T follicular helper cell (primary cell): ENCODE measurements around the gene ATP6V0D1.
"Not testable (repeated sequence)": the region's sequence is repeated elsewhere in the genome, so short reads cannot be mapped to it uniquely, and the experiment has no call there.

Experiments used
- DNase-seq: peaks from one replicate; pipeline ENCODE4 v3.0.0-alpha.2; 2020; ENCODE audit warnings: low read depth

The ATP6V0D1 gene

DNA sequence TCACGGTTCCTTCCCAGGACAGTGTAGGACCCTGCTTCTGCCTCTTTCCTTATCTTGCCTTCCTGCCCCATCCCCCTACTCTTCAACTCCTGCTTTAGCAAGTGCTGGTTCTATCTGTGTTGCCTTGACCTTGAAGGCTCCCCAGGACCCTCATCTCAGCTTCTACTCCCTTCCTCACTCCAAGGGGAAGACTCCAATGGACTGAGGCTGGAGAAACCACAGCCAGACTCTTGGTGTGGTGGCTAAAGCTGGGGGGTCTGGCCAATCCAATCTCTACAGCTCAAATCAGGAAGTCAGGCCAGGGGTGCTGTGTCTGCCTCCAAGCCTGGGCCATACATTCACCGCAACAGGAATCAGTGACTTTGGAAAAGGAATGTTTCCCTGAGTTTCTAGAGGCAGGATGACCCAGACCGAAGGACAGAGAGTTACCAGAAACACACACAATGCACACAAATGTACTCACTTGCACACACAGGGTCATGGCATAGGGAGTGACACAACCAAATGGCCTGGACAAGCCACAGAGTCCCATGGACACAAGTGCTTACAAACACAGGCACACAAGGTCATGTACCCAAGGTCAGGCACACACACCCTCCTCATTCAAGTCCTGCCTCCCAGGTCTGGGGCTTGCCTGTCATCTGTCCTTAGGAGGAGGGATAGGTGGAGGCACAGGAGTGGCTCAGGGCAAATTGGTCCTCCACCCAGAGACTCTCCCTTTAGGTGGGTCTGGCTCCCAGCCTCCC is 51.7 kb downstream of the ATP6V0D1 start:
- no peak for DNase-seq

DNA sequence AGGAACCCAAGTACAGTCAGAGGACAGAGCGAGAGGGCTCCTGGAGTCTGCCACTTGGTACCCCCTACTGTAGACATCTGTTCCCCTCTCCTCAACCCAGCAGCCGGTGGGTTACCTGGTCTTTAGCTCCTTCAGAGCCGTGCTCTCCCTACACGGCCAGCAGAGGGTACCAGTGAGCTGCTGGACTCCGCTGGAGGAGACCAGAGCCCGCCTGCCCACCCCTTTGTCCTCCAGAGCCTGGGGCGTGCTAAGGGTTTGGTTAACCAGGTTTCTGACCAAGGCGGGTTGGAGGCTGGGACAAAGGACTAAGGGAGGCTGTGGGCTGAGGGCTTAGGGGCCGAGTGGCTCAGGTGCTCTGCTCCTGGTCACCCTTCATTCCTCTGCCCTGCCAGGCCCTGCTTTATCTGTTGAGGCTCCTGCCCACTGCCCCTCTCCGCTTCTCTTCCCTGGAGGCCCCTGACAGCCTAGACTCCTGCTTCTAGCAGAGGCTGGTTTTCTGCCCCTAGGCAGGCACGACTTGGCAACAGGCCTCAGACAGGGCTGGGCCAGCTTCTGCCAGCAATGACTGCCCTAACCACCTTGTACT is 52.7 kb downstream of the ATP6V0D1 start:
- DNase-seq, result peak; percentile 22

DNA sequence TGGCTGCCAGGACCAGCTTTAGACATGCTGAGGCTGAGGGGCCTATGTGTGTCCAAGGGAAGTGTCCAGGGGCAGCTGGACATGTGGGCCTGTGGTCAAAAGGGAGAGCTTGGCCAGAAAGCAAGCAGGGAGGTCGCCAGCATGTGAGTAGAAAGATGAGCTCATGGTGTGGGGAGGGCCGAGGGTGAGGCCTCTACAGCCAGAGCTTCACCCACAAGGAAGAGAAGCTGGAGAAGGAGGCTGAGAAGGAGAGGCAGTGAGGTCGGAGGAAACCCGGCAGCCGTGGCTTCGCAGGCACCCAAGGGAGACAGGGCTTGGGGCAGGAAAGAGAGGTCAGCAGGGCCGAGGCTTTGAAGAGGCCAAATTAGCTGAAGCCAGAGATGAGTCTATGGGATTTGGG is 54.0 kb downstream of the ATP6V0D1 start:
- DNase-seq, result no peak

DNA sequence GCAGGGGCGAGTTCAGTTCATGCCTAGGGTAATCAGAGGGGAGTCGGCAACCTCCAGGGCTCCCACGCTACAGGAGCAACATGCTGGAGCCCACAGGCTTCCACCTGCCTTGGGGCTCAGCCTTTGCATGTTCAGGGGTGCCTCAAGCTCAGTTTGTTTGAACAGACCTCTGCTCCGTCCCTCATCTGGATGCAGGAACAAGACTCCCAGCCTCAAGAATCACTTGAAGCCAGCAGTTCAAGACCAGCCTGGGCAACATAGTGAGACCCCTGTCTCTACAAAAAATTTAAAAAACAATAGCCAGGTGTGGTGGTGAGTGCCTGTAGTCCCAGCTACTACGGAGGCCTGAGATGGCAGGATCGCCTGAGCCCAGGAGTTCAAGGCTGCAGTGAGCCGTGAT is 54.9 kb downstream of the ATP6V0D1 start:
- no peak for DNase-seq

DNA sequence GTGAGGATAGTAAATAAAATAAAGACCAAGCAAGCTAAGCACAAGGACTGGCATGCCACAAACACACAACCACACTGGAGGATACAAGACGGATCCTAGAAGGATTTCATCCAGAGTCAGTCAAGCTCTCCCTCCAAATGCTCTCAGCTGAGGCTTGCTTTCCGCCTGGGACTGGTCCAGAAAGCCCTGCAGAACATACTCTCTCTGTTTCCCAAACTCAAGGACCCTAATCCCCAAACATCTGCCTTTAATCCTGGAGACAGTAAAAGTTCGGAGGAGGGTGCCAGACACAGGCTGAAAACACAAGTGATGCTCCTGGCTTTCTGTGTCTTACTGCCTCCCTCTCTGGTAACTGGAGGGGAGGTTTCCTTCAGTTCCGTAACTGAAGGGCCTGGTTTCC is 55.4 kb downstream of the ATP6V0D1 start:
- no peak for DNase-seq

DNA sequence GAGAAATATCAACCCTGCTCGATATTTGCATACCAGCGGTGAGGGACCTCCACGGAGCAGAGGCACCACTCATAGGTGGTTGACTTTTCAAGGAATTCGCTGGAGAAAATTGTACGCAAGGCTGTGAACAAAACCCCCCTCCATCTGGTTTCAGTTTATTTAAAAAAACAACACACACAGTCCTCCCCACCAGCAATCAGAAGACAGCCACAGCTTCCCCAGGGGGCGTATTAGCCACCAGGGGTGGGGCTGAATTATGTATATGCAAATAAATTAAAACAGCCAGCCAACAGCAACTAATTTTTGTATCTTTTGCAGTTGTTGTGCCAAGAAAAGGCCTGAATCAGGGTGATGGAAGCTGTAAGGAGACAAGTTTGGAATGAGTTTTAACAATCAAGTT is 55.9 kb downstream of the ATP6V0D1 start:
- no peak for DNase-seq

DNA sequence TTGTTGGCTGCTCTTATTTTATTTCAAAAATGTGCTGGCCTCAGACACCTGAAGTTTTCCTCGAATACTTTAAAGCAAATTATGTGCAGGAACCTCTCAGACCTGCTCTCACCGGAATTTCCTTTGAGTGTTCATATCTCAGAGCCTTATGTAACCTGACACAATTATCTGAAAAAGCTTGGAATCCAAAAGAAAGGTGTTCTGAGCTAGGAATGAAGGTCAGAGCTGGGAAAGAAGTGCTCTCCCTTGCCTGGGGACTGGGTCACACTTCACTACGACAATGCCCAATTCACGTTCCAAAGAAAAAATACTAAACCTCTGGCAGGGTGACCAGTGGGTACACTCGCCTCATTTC is 56.7 kb downstream of the ATP6V0D1 start:
- DNase-seq, result no peak

DNA sequence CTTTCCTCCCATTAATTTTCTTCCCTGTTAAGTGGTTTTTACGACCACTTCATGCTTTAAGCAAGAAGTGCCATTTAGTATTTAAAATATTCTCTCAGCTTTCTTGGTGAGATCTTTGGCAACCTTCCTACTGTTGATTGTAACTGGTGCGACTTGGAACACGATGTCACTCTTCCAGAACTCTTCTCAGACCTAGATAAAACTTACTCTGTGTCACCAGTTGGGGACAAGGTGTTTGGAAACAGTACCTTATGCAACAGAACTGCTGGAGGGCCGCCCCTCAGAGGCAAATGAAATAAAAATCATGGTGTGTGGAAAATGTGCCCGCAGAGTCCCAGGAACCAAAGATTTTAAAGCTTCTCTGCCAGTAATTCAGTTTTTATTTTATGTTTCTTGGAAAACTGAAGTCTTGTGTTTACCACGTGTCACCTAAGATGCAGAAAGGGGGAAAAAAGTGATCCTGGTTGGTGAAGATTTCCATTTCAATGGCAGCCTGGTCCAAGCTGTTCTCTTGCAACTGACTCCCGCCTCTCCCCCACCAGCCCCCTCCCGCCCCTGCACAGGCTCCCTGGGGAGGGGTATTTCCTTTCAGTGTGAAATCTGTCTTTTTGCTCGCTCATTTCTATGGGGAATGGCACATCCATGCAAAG is 57.2 kb downstream of the ATP6V0D1 start:
- DNase-seq, result no peak

DNA sequence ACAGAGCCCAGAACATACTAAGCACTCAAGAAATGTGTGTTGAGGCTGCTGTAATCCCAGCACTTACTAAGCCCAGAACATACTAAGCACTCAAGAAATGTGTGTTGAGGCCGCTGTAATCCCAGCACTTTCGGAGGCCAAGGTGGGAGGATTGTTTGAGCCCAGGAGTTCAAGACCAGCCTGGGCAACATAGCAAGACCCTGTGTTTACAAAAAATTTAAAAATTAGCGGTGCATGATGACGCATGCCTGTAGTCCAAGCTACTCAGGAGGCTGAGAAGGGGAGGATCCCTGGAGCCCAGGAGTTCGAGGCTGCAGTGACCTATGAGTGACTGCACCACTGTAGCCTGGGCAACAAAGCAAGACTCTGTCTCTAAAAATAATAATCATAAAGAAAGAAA is 57.9 kb downstream of the ATP6V0D1 start:
- no peak for DNase-seq

DNA sequence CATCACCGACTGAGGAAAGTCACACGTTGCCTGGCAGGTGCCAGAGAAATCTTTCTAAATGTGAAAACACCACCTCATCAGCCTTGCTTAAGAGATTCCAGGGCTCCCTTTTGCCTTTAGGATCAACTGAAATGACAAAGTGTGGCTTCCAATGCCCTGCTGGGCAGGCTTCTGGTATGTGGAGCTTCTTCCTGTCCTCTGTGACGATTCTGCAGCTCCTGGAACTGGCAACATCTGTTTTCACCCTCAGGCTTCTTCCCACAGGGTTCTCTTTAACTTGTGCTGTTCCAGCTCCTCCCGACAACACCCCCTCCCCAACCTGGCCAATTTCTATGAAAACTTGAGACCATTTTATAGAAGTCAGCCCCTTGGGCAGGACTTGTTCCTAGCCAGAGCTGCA is 59.9 kb downstream of the ATP6V0D1 start:
- DNase-seq, result no peak

DNA sequence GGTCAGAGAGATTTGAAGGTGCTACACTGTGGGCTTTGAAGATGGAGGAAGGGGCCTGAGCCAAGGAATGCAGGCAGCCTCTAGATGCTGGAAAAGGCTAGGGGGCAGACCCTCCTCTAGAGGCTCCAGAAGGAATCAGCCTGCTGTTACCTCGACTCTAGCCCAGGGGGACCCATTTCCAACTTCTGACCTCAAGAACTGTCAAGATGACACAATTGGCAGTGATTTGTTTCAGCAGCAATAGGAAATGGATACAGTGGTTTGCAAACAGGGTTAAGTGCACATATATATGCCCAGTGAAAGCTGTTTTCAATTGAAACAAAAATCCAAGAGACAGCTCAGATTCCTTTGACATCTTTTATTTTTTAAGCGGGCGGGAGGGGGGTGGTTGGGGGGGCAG is 61.0 kb downstream of the ATP6V0D1 start:
- no peak for DNase-seq

DNA sequence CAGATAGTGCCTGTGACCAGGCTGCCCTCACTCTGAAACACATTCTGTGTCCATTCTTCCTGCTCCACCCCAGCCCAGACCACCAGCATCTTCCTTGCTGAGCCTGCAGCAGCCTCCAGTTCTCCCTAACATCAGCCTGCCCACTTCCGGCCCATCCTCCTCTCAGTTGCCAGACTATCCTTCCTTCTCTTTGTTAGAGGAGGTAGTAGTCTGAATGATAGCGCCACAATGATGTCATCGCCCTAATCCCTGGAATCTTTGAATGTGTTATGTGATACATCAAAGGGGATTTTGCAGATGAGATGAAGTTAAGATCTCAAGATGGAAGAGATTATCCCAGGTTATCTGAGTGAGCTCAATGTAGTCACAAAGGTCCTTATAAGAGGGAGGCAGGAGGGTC is 61.5 kb downstream of the ATP6V0D1 start:
- DNase-seq, result no peak

DNA sequence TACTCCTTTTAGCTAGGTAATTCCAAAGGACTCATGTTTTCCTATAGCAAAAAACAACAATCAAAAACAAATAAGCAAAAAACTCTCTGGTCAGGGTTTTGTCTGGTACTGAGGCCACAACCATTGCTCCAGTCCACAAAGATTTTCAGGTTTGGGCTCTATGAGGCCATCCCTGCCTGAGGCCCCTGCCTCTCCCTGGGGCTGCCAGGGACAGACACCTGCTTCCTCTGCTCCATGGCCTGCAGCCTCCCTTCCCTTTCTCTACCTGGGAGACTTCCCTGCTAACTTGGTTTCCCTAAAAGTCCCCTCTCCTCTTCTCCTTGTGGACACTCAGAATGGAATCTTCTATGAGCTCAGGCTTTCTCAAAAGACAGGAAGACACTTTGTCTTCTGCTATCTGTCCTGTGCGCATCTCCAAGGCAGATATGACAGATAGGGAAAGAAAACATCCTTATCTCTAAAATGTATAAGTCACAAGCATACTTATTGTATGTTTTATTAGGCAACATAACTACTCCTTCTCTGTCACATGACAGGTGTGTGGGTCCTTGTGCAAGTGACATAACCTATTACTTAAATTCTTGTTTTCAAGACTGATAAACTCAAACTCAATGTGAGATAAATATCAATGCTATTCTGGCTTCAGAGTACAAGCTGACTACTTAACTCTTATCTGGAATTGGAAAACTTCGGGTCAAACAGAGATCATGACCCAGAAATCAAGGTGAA is 63.5 kb downstream of the ATP6V0D1 start:
- DNase-seq, result no peak

DNA sequence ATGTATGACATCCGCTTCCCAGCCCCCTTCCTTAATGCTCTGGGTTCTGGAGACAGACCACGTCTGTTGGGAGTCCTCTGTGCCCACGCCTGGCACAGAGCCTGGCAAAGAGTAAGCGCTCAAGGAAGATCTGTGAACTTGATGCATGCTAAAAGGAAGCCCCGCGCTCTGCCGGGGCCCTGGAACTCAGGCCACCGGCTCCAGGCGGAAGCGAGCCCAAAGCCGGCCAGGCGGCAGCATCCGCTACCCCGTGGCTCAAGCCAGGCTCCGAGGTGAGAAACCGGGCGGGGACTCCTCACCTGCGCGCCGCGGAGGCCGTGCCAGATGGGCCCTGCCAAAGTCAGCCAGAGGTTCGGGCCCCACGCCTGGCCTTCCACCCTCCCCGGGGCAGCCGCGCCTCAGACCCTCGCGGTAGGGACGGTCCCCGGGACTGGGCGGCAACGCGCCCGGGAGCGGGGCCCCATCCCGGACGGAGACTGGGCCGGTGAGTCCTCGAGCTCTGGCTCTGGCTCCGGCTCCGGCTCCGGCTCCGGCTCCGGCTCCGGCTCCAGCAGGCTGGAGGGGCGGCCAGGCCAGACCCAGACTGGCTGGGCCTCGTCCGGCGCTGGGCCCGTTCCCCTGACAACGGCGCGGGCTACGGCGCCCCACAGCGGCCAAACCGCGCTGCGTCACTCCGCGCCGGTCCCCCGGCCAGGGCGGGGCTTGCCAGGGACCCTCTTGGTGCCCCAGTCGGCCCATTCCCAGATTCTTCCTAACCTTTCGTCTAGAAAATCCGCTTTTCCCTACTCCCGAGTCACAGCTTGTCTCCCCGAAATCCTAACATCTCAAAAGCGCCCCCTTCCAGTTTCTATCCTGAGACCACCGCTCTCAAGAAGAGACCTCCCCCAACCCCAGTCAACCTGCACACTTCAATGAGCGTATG is 64.8 kb downstream of the ATP6V0D1 start, which contains the start of gene ZDHHC1:
TSS of gene ZDHHC1 (minus strand) at position 606 of the 922 bp plus-strand sequence. CDS start 8,702 bp downstream, outside the sequence.
- no peak for DNase-seq

DNA sequence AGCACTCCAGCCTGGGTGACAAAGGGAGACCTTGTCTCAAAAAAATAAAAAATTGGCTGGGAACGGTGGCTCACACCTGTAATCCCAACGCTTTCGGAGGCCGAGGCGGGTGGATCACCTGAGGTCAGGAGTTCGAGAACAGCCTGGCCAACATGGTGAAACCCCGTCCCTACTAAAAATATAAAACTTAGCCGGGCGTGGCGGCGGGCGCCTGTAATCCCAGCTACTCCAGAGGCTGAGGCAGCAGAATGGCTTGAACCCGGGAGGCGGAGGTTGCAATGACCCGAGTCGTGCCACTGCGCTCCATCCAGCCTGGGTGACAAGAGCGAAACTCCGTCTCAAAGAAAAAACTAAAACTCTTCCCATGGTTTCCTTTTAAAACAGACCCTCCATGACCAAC is 65.5 kb downstream of the ATP6V0D1 start:
- not testable (repeated sequence) for DNase-seq

DNA sequence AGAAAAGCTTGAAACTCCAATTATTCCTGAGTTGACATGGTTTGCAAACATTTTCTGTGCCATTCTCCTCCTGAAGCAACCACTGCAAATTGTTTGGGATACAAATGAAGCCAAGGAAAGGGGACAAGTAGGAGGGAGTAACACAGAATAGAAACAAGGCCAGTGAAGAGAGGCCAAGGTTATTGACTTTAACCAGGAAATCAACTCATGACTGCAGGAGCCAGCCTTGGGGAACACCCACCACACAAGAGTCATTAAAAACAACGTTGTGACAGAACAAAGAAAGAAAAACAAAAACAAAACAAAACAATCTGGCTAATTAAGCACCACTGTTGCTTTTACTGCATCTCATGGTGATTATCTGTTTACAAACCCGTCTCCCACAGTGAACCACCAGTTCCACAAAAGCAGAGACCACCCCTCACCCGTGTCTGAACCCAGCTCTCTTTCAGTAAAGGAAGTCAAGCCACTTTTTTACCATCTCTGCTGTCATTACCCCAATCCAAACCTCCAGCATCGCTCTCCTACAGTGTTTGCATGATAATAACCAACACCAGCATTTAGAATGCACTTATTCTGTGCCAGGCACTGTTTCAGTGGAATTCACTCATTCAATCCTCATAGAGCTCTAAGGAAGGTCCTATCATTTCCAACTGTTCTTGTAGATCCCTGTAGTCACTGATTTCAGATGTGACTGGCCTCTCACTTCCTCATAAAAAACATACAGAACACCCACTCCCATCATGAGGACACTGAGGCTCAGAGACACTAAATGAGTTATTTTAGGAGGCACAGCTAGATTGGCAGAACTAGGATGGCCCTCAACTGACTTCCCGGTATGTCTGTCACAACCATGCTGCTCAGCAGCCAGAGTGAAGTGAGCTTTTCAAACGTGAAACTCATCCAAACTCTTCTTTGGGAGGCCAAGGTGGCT is 66.7 kb downstream of the ATP6V0D1 start:
- DNase-seq, result no peak

DNA sequence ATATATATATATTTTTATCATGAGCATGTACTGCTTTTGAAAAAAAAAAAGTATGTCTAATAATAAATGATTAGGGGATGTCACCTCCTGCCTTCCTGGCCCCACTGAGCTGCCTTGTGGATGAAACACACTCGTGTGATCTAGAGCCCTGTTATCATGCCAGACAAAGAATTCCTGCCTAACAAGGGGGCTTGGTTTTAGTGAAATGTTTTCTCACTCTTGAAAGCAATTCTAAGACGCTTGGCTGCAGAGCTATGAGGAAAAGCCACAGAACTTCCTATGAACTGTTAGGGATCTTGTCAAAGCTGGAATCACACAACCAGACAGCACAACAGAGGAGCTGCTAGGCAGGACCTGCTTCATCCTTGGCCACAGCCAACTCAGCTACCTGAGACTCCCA is 68.7 kb downstream of the ATP6V0D1 start:
- no peak for DNase-seq

DNA sequence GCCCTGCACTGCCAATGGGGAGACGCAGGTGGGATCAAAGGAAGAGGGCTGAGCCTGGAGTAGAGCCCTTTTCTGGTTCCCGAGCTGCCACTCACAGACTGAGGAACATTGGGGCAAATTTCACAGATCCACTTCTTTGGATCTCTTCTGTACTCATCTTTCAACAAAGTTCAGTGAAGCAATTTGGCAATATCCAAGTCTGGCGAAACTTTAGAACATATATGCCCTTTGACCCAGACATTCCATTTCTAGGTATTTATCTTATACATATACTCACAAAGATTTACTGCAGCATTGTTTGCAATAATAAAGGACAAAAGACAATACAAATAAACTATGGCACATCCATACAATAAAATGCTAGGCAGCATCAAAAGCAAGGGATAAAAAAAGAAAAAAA is 69.6 kb downstream of the ATP6V0D1 start:
- no peak for DNase-seq

DNA sequence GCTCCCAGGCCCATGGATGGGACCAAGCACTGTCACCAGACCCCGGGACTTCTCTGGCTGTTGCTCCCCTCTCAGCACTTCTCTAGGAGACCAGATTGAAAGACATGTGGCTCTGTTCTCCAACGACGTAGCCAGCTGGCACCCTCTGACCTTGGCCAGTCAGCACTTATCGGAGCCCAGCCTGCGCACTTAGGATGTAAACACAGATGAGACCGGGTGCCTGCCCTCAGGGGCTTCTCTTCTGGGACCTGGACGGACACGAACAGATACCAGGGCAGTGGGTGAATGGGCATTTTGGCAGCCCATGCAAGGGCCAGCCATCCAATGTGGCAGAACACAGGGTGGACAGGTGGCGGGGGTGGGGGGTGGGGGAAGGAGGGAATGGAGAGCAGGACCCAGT is 71.3 kb downstream of the ATP6V0D1 start:
- DNase-seq, result no peak

DNA sequence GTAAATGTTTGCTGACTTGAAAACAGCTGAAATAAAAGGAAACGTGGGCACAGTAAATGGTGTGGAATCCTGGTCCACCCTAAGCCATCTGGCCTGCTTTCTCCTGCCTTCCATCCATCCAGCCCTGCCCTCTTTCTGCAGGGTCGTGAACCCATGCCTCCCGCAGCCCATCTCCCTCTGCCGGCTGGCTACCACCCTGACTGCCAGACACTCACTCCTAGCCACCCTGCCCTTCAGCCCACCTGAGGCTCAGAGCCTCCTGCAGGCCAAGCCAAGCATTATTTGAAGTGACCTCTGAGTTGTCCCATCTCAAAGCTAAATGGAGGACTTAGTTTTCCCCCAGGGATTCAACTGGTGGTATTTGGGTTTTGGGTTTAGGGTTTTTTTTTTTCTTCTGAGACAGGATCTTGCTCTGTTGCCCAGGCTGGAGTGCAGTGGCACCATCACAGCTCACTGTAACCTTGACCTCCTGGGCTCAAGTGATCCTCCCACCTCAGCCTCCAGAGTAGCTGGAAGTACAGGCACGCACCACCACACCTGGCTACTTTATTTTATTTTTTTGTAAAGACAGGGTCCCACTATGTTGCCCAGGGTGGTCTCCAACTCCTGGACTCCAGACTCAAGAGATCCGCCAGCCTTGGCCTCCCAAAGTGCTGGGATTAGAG is 73.0 kb downstream of the ATP6V0D1 start:
- no peak for DNase-seq
